ENCODE data around the gene RPL28. TPM values are rescaled to one million over a fixed set of nuclear protein-coding genes. Genes with fewer than 3 reads are reported as not detected.

Gene RPL28
- total RNA-seq, 1 donor from 2014 or later: 1,343 TPM

GRCh38 chr19:55372316-55373081 is 13.2 kb upstream of the RPL28 start:
- no peak overlapping the region for H3K4me3 Mint-ChIP-seq (ENCODE audit: unreplicated experiment)

GRCh38 chr19:55373306-55373992 is 12.3 kb upstream of the RPL28 start:
- Mint-ChIP-seq H3K27ac (ENCODE audit: unreplicated experiment) (peak overlapping the region; percentile 24), H3K4me1 (ENCODE audit: low read depth) (peaks cover 22% of the 10 kb centered on the region), H3K27me3 (ENCODE audit: low read depth) (no peaks in the 10 kb centered on the region), H3K36me3 (ENCODE audit: low read depth) (no peaks in the 10 kb centered on the region), H3K4me3 (ENCODE audit: unreplicated experiment) (no peak overlapping the region), H3K9me3 (ENCODE audit: low read depth) (no peaks in the 10 kb centered on the region)
- no peak for DNase-seq (ENCODE audit: low spot score)
- no peak for TF ChIP-seq CTCF (IDR thresholded peaks at IDR 0.05)

More at GRCh38 chr19:55372316-55373081, 13.2 kb upstream of the RPL28 start:
- no peaks in the 10 kb centered on the region for H3K27me3 Mint-ChIP-seq (ENCODE audit: low read depth)
- DNase-seq (ENCODE audit: low spot score): no peak
- peaks cover 22% of the 10 kb centered on the region for H3K4me1 Mint-ChIP-seq (ENCODE audit: low read depth)
- no peaks in the 10 kb centered on the region for H3K9me3 Mint-ChIP-seq (ENCODE audit: low read depth)
- TF ChIP-seq CTCF (IDR thresholded peaks at IDR 0.05): no peak
- H3K36me3 Mint-ChIP-seq (ENCODE audit: low read depth): no peaks in the 10 kb centered on the region
- peak overlapping the region; percentile 9 for H3K27ac Mint-ChIP-seq (ENCODE audit: unreplicated experiment)

- no peak overlapping the region for H3K4me3 Mint-ChIP-seq (ENCODE audit: unreplicated experiment)
- H3K27ac Mint-ChIP-seq (ENCODE audit: unreplicated experiment): peak overlapping the region; percentile 24
- peaks cover 22% of the 10 kb centered on the region for H3K4me1 Mint-ChIP-seq (ENCODE audit: low read depth)
- no peak for TF ChIP-seq CTCF (IDR thresholded peaks at IDR 0.05)
- no peaks in the 10 kb centered on the region for H3K9me3 Mint-ChIP-seq (ENCODE audit: low read depth)
- H3K27me3 Mint-ChIP-seq (ENCODE audit: low read depth): no peaks in the 10 kb centered on the region
- H3K36me3 Mint-ChIP-seq (ENCODE audit: low read depth): no peaks in the 10 kb centered on the region
- no peak for DNase-seq (ENCODE audit: low spot score)
Observed at GRCh38 chr19:55373993-55374757, 11.6 kb upstream of the RPL28 start.

- Mint-ChIP-seq H3K4me1 (ENCODE audit: low read depth) (peaks cover 11% of the 10 kb centered on the region), H3K4me3 (ENCODE audit: unreplicated experiment) (no peak within 1 kb of the TSS), H3K27ac (ENCODE audit: unreplicated experiment) (no peak within 1 kb of the TSS), H3K36me3 (ENCODE audit: low read depth) (no peaks in the 10 kb centered on the region), H3K27me3 (ENCODE audit: low read depth) (no peaks in the 10 kb centered on the region), H3K9me3 (ENCODE audit: low read depth) (no peaks in the 10 kb centered on the region)
- no peak for TF ChIP-seq CTCF (IDR thresholded peaks at IDR 0.05)
- peak; percentile 85 for DNase-seq (ENCODE audit: low spot score)
Observed at GRCh38 chr19:55376241-55376933, 9.3 kb upstream of the RPL28 start, which contains the start of gene TMEM190. TSS of gene TMEM190 (plus strand) at chr19:55376826. CDS start at chr19:55376854, 28 bp downstream.
